Kidney epithelial cell (primary cell): ENCODE results near the gene YAF2. TPM values are rescaled to one million over a fixed set of nuclear protein-coding genes. Genes with fewer than 3 reads are reported as not detected.

Experiments
- DNase-seq: peaks from one replicate; pipeline ENCODE4 v3.0.0-alpha.2; 2010; ENCODE audit warnings: low read depth
- H3K27me3 ChIP-seq: 2 replicates; pipeline ENCODE4 v1.6.0; 2011; ENCODE audit warnings: low read length; ENCODE audit not compliant: control insufficient read depth, insufficient read depth
- H3K36me3 ChIP-seq: 2 replicates; pipeline ENCODE4 v1.5.1; 2011; ENCODE audit warnings: low read length; ENCODE audit not compliant: control insufficient read depth, insufficient read depth
- H3K4me3 ChIP-seq: 2 replicates; pipeline ENCODE4 v1.5.1; 2011; ENCODE audit warnings: low read depth, mild to moderate bottlenecking, control low read depth, low read length
- total RNA-seq: library from RNA; depleted of rRNA; stranded (reverse); fragments of >200 nt; gene quantifications from 2 replicates; pipeline ENCODE4 v1.2.3, GENCODE V29; 2015
- TF ChIP-seq, protein P1 (sequence below): IDR thresholded peaks from 2 replicates; pipeline ENCODE4 v1.5.1; 2011; ENCODE audit warnings: mild to moderate bottlenecking, moderate library complexity, low read length, control low read depth, inconsistent platforms; ENCODE audit not compliant: insufficient read depth, poor library complexity, severe bottlenecking

Gene YAF2
- total RNA-seq, result 15.7 and 26.9 TPM in 2 replicates

DNA sequence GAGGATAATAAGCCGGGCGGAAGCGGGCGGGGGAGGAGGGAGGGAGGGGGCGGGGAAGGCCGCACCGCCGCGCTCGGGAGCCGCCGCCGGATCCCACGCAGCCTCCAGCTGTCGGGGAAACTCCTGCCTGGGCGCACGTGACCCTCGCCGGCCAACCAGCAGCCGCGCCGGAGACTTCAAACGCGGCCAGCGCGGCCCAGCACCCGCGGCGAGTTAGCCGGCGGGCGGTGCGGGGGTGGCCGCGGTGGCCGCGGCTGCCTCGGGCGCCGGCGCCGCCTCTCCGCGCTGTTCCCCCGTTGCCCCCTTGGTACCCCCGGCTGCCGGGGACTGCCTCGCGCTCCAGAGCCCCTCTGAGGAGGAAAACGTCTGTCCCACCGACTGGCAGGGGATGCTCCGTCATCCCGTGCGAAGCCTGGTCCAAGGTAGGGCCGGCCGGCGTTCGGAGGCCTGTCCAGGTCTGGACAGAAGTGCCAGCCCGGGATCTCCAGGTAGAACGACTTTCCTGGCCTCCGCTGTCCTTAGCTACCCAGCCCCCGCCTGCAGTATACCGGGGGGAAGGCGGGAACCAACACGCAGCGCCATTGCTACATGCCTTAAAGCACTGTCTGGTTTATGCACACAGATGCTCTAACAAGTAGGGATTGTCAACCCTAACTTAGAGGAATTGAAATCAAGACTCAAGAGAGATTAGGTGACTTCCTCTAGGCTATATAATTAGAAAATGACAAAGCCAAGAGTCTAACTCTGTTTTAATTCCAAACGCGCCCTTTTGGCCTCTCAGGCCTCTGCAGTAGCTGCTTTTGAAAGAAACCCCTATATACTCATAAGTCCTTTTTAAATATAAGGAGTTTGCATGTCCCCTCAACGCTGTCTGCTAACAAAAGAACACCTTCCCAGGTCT lies at the start of gene YAF2:
Gene YAF2, minus strand, starts transcription at position 9 of the 901 bp plus-strand sequence. CDS start 68 bp downstream, outside the sequence.
- TF ChIP-seq, protein P1, sequence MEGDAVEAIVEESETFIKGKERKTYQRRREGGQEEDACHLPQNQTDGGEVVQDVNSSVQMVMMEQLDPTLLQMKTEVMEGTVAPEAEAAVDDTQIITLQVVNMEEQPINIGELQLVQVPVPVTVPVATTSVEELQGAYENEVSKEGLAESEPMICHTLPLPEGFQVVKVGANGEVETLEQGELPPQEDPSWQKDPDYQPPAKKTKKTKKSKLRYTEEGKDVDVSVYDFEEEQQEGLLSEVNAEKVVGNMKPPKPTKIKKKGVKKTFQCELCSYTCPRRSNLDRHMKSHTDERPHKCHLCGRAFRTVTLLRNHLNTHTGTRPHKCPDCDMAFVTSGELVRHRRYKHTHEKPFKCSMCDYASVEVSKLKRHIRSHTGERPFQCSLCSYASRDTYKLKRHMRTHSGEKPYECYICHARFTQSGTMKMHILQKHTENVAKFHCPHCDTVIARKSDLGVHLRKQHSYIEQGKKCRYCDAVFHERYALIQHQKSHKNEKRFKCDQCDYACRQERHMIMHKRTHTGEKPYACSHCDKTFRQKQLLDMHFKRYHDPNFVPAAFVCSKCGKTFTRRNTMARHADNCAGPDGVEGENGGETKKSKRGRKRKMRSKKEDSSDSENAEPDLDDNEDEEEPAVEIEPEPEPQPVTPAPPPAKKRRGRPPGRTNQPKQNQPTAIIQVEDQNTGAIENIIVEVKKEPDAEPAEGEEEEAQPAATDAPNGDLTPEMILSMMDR, result no peak
- peak; percentile 44 for DNase-seq
- H3K4me3 ChIP-seq, result peak within 1 kb of the TSS; percentile 91
- H3K36me3 ChIP-seq, result no peaks in the 10 kb centered on the region
- H3K27me3 ChIP-seq, result no peaks in the 10 kb centered on the region

DNA sequence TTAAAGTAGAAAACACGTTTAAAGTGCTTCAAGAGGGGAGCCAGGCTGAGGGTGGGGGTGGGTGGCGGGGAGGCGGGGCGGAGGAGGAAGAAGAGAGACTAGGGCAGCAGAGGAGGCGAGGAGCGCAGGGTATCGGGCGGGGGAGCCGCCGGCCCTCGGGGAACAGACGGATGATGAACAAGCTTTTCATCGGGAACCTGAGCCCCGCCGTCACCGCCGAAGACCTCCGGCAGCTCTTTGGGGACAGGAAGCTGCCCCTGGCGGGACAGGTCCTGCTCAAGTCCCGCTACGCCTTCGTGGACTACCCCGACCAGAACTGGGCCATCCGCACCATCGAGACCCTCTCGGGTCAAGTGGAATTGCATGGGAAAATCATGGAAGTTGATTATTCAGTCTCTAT lies 48.7 kb upstream of the YAF2 start:
- TF ChIP-seq, protein P1, result no peak
- no peak for DNase-seq
- Histone ChIP-seq H3K36me3 (no peaks in the 10 kb centered on the region), H3K27me3 (no peaks in the 10 kb centered on the region), H3K4me3 (no peak overlapping the region)

GRCh38 chr12:42285431-42285830 lies 47.4 kb upstream of the YAF2 start:
- no peak for DNase-seq
- TF ChIP-seq, protein P1, result no peak
- Histone ChIP-seq H3K36me3 (no peaks in the 10 kb centered on the region), H3K27me3 (no peaks in the 10 kb centered on the region), H3K4me3 (no peak overlapping the region)

GRCh38 chr12:42284876-42285275 lies 46.8 kb upstream of the YAF2 start:
- no peak for DNase-seq
- Histone ChIP-seq H3K36me3 (no peaks in the 10 kb centered on the region), H3K4me3 (no peak overlapping the region)

DNA sequence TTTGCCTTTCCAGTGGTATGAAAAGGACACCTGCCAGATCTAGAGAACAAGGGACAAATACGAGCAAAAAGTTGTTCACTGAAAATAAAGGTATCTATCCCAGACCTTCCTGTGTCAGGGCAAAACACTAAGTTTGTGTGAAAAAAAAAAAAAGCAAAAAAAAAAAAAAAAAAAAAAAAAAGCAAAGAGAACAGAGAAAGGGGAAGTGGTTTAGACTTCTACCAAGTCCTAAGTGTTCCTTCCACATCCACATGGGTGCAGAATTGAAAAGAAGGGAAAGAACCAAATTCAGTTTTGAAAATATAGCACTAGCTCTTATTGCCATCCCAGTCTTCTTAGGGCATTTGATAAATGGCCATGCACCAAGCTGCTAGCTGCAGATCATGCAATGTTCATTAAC lies 46.1 kb upstream of the YAF2 start:
- no peak for DNase-seq
- TF ChIP-seq, protein P1, result no peak
- Histone ChIP-seq H3K27me3 (no peaks in the 10 kb centered on the region), H3K36me3 (no peaks in the 10 kb centered on the region), H3K4me3 (no peak overlapping the region)

More at GRCh38 chr12:42284876-42285275, 46.8 kb upstream of the YAF2 start:
- no peaks in the 10 kb centered on the region for H3K27me3 ChIP-seq
- TF ChIP-seq, protein P1, result no peak

DNA sequence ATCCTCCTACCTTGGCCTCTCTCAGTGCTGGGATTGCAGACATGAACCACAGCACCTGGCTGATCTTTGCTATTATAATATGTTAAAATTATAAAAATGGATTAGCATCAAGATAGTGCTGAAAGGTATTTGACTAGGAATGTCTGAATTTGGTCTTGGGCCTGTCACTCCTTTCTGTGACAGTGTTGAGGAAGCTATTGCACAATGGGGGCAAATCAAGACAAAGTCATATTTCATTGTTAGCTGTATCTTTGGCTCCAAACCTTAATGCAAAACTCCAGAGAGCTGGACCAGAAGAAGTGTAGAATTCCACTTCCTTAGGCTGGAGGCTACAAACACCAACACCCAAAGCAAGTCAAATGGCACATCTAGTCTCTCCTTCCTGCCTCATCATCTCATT lies 45.7 kb upstream of the YAF2 start:
- Histone ChIP-seq H3K36me3 (no peaks in the 10 kb centered on the region), H3K27me3 (no peaks in the 10 kb centered on the region), H3K4me3 (no peak overlapping the region)
- TF ChIP-seq, protein P1, result no peak
- no peak for DNase-seq
